Panc1 (cell line): Measurements from ENCODE around the gene ZNF474. TPM values are rescaled to one million over a fixed set of nuclear protein-coding genes. Genes with fewer than 3 reads are reported as not detected.

ENCODE experiments used
- ATAC-seq: fragments of 200-7000 bp; cut with Tn5 transposase; 2 replicates; pipeline ENCODE4 v1.9.1; 2020; ENCODE audit warnings: mild to moderate bottlenecking, moderate library complexity
- BruUV-seq: library from RNA; stranded (reverse); fragments of 400-500 nt; replicated peaks from 2 replicates; lab custom pipeline; 2021; lab: Mats Ljungman, UMichigan
- CTCF ChIA-PET: fragments of 300-600 bp; sonication (Branson Sonifier 250); formaldehyde crosslinking; loops from one replicate; lab custom pipeline; 2022; ENCODE audit warnings: antibody characterized with exemption; lab: Charles Lee
- POLR2A ChIA-PET: fragments of 300-600 bp; sonication (Branson Sonifier 250); formaldehyde crosslinking; loops from one replicate; lab custom pipeline; 2022; ENCODE audit warnings: antibody characterized with exemption; lab: Charles Lee
- DNase-seq: peaks from one replicate; pipeline ENCODE4 v3.0.0-alpha.2; 2010; ENCODE audit warnings: low read depth, low spot score
- H3K27ac ChIP-seq: 2 replicates; pipeline ENCODE4 v1.5.1; 2011; ENCODE audit warnings: mild to moderate bottlenecking, low read length, inconsistent platforms
- H3K27me3 ChIP-seq: fragments of 200-500 bp; sonication (Bioruptor generic); 2 replicates; pipeline ENCODE4 v1.6.0; 2014; ENCODE audit warnings: low read length, inconsistent platforms; ENCODE audit not compliant: control insufficient read depth, insufficient read depth
- H3K36me3 ChIP-seq: fragments of 200-500 bp; sonication (Bioruptor generic); 2 replicates; pipeline ENCODE4 v1.5.1; 2014; ENCODE audit warnings: inconsistent platforms, mild to moderate bottlenecking, low read length, moderate library complexity; ENCODE audit not compliant: control insufficient read depth, insufficient read depth
- H3K4me1 ChIP-seq: 2 replicates; pipeline ENCODE4 v1.5.1; 2011; ENCODE audit warnings: inconsistent platforms, mild to moderate bottlenecking, low read length, moderate library complexity; ENCODE audit not compliant: control insufficient read depth, insufficient read depth
- H3K4me3 ChIP-seq, 2 experiments: 2 replicates each; pipeline ENCODE4 v1.5.1; 2011 to 2012; ENCODE audit warnings: low read depth in 2 of 2, low read length in 2 of 2, mild to moderate bottlenecking in 2 of 2, inconsistent platforms in 1 of 2, moderate library complexity in 1 of 2
- H3K9me3 ChIP-seq: fragments of 200-500 bp; sonication (Bioruptor generic); 2 replicates; pipeline ENCODE4 v1.5.1; 2014; ENCODE audit warnings: low read depth, mild to moderate bottlenecking, inconsistent platforms, low read length, moderate library complexity; ENCODE audit not compliant: control insufficient read depth, insufficient read depth
- POLR2AphosphoS5 ChIP-seq: IDR thresholded peaks from 2 replicates; pipeline ENCODE4 v1.6.1; 2012; ENCODE audit warnings: mild to moderate bottlenecking, low read depth, low read length, moderate library complexity
- SIN3A ChIP-seq: IDR thresholded peaks from 2 replicates; pipeline ENCODE4 v1.6.1; 2012; ENCODE audit warnings: low read depth, mild to moderate bottlenecking, low read length, moderate library complexity, borderline replicate concordance; ENCODE audit not compliant: insufficient read depth
- TCF7L2 ChIP-seq: IDR thresholded peaks from 2 replicates; pipeline ENCODE4 v1.6.1; 2011; ENCODE audit warnings: mild to moderate bottlenecking, low read depth, low read length, inconsistent platforms
- in situ Hi-C: cut with HindIII; loops from 2 replicates; pipeline ENCODE4 v1.10.0; 2016; ENCODE audit warnings: low sequenced_read_pairs, low pct_unique_long_range_greater_than_20kb
- intact Hi-C: fragments of 100-400 bp; cut with micrococcal nuclease; formaldehyde crosslinking; loops from one replicate; pipeline ENCODE4 v1.10.0; 2022; ENCODE audit not compliant: unreplicated experiment
- total RNA-seq: library from RNA; stranded (reverse); gene quantifications from one replicate; pipeline ENCODE4 v1.2.1, GENCODE V29; 2021; ENCODE audit not compliant: unreplicated experiment
- TF ChIP-seq, protein P1 (sequence below), 2 experiments: IDR thresholded peaks; 2 replicates each; pipeline ENCODE4 v1.6.1; 2011 to 2012; ENCODE audit warnings: low read depth in 2 of 2, control low read depth in 1 of 2, low read length in 1 of 2, mild to moderate bottlenecking in 1 of 2, moderate library complexity in 1 of 2; ENCODE audit not compliant: insufficient read depth in 1 of 2
- TF ChIP-seq, protein P2 (sequence below): fragments of 450-650 bp; IDR thresholded peaks from 2 replicates; pipeline ENCODE4 v1.5.1; 2017; ENCODE audit warnings: mild to moderate bottlenecking

Gene ZNF474
- total RNA-seq, 1 experiment from 2014 or later: not detected

DNA sequence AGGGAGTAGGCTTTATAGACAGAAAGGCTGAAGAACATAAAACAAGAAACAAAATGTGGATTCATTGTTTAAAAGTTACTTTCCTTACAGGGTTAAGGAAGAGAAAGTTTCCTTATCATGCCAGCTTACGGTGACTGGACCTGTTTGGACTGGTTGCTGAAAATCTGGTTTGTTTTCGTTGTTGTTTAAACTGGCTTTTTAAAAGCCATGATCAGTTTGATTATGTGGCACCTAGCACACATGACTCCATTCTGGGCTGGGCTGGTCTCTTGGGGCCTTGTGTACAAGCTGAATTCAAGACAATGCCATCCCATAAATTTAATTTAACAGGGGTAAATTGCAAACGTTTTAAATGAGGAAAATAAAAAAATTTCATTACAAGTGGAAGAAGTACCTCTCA lies 18.4 kb upstream of the ZNF474 start:
- Histone ChIP-seq H3K4me1 (no peaks in the 10 kb centered on the region), H3K36me3 (no peaks in the 10 kb centered on the region), H3K9me3 (no peaks in the 10 kb centered on the region), H3K27me3 (no peaks in the 10 kb centered on the region; the same call in 1 of the 2 replicates), H3K4me3 (no peak overlapping the region), H3K27ac (no peak overlapping the region)
- CTCF ChIA-PET: no interaction called here
- DNase-seq (no peak), ATAC-seq (no peak)
- POLR2A ChIA-PET: no interaction called here
- in situ Hi-C loops (no loop called here), intact Hi-C loops (no loop called here)
- TF ChIP-seq TCF7L2: no peak
- TF ChIP-seq SIN3A: no peak
- no peak for TF ChIP-seq POLR2AphosphoS5
- TF ChIP-seq, protein P1, sequence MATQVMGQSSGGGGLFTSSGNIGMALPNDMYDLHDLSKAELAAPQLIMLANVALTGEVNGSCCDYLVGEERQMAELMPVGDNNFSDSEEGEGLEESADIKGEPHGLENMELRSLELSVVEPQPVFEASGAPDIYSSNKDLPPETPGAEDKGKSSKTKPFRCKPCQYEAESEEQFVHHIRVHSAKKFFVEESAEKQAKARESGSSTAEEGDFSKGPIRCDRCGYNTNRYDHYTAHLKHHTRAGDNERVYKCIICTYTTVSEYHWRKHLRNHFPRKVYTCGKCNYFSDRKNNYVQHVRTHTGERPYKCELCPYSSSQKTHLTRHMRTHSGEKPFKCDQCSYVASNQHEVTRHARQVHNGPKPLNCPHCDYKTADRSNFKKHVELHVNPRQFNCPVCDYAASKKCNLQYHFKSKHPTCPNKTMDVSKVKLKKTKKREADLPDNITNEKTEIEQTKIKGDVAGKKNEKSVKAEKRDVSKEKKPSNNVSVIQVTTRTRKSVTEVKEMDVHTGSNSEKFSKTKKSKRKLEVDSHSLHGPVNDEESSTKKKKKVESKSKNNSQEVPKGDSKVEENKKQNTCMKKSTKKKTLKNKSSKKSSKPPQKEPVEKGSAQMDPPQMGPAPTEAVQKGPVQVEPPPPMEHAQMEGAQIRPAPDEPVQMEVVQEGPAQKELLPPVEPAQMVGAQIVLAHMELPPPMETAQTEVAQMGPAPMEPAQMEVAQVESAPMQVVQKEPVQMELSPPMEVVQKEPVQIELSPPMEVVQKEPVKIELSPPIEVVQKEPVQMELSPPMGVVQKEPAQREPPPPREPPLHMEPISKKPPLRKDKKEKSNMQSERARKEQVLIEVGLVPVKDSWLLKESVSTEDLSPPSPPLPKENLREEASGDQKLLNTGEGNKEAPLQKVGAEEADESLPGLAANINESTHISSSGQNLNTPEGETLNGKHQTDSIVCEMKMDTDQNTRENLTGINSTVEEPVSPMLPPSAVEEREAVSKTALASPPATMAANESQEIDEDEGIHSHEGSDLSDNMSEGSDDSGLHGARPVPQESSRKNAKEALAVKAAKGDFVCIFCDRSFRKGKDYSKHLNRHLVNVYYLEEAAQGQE (IDR thresholded peaks at IDR 0.05; ENCODE audit: insufficient read depth in 1 of 2, low read depth in 2 of 2, low read length in 1 of 2): no peak
- TF ChIP-seq, protein P2, sequence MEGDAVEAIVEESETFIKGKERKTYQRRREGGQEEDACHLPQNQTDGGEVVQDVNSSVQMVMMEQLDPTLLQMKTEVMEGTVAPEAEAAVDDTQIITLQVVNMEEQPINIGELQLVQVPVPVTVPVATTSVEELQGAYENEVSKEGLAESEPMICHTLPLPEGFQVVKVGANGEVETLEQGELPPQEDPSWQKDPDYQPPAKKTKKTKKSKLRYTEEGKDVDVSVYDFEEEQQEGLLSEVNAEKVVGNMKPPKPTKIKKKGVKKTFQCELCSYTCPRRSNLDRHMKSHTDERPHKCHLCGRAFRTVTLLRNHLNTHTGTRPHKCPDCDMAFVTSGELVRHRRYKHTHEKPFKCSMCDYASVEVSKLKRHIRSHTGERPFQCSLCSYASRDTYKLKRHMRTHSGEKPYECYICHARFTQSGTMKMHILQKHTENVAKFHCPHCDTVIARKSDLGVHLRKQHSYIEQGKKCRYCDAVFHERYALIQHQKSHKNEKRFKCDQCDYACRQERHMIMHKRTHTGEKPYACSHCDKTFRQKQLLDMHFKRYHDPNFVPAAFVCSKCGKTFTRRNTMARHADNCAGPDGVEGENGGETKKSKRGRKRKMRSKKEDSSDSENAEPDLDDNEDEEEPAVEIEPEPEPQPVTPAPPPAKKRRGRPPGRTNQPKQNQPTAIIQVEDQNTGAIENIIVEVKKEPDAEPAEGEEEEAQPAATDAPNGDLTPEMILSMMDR: no peak
- BruUV-seq: no TSS peak

GRCh38 chr5:122111460-122111859 lies 17.9 kb upstream of the ZNF474 start:
- Histone ChIP-seq H3K36me3 (no peaks in the 10 kb centered on the region), H3K27ac (no peak overlapping the region), H3K27me3 (no peaks in the 10 kb centered on the region; the same call in 1 of the 2 replicates), H3K4me3 (no peak overlapping the region), H3K4me1 (no peaks in the 10 kb centered on the region), H3K9me3 (no peaks in the 10 kb centered on the region)
- no TSS peak for BruUV-seq
- ChIA-PET CTCF (no interaction called here), POLR2A (no interaction called here)
- TF ChIP-seq, protein P2: no peak
- TF ChIP-seq SIN3A (no peak), TCF7L2 (no peak), POLR2AphosphoS5 (no peak)
- TF ChIP-seq, protein P1 (IDR thresholded peaks at IDR 0.05; ENCODE audit: insufficient read depth in 1 of 2, low read depth in 2 of 2, low read length in 1 of 2): no peak
- in situ Hi-C loops: no loop called here
- no peak for DNase-seq
- ATAC-seq: no peak
- intact Hi-C loops: no loop called here
